B cell (primary cell): ENCODE results near the gene PLIN5. TPM values are rescaled to one million over a fixed set of nuclear protein-coding genes. Genes with fewer than 3 reads are reported as not detected.
"Not testable (repeated sequence)": the region's sequence is repeated elsewhere in the genome, so short reads cannot be mapped to it uniquely, and the experiment has no call there.

Source experiments
- ATAC-seq: fragments of 200-7000 bp; cut with Tn5 transposase; one replicate; pipeline ENCODE4 v1.10.0; 2021; ENCODE audit warnings: low read depth, mild to moderate bottlenecking, moderate number of reproducible peaks, moderate library complexity
- CTCF ChIA-PET: fragments of 350-600 bp; sonication (Branson Sonifier 250); formaldehyde crosslinking; loops from one replicate; lab custom pipeline; 2021; ENCODE audit warnings: antibody characterized with exemption, inconsistent platforms; lab: Charles Lee
- POLR2A ChIA-PET: fragments of 350-600 bp; sonication (Branson Sonifier 250); formaldehyde crosslinking; loops from one replicate; lab custom pipeline; 2021; ENCODE audit warnings: antibody characterized with exemption; lab: Charles Lee
- DNase-seq: peaks from one replicate; pipeline ENCODE4 v3.0.0; 2013
- H2AFZ ChIP-seq: 2 replicates; pipeline ENCODE4 v1.6.1; 2012; ENCODE audit warnings: mild to moderate bottlenecking, low read depth, low read length; ENCODE audit not compliant: insufficient read depth, poor library complexity, severe bottlenecking
- H3K27ac ChIP-seq, 2 donors: 1 replicate in 1 of 2; 2 replicates in 1 of 2; pipeline ENCODE4 v1.5.1; 2012 to 2013; ENCODE audit warnings: low read length in 2 of 2, mild to moderate bottlenecking in 2 of 2, moderate library complexity in 1 of 2
- H3K27me3 ChIP-seq, 4 experiments: fragments of 200-600 bp in 1 of 4; sonication (generic) in 1 of 4; replicated peaks in 1 of 4; 1 replicate in 2 of 4; 2 replicates in 2 of 4; pipeline versions ENCODE4 v1.6.1 to v1.7.0; 2013 to 2016; ENCODE audit warnings: low read length in 3 of 4, mild to moderate bottlenecking in 2 of 4, mixed read lengths in 1 of 4, moderate library complexity in 1 of 4; ENCODE audit not compliant: insufficient read depth in 4 of 4, control insufficient read depth in 3 of 4; ENCODE audit errors: control extremely low read depth in 1 of 4
- H3K36me3 ChIP-seq, 2 experiments: replicated peaks in 1 of 2; 1 replicate in 1 of 2; 2 replicates in 1 of 2; pipeline versions ENCODE4 v1.6.1 to v1.7.1; 2013; ENCODE audit warnings: low read length in 1 of 2; ENCODE audit not compliant: insufficient read depth in 2 of 2, control insufficient read depth in 1 of 2; ENCODE audit errors: control extremely low read depth in 1 of 2, extremely low read depth in 1 of 2
- H3K4me1 ChIP-seq, 2 donors: fragments of 200-600 bp in 1 of 2; sonication (generic) in 1 of 2; 1 replicate in 1 of 2; 2 replicates in 1 of 2; pipeline versions ENCODE4 v1.5.1 to v1.6.1; 2013 to 2017; ENCODE audit warnings: low read length in 2 of 2; ENCODE audit not compliant: control insufficient read depth in 2 of 2, insufficient read depth in 2 of 2
- H3K4me2 ChIP-seq: replicated peaks from 2 replicates; pipeline ENCODE3; 2012; ENCODE audit warnings: mild to moderate bottlenecking, low read depth, low read length; ENCODE audit not compliant: poor library complexity, severe bottlenecking
- H3K4me3 ChIP-seq, 5 experiments: fragments of 200-600 bp in 1 of 5; sonication (generic) in 1 of 5; 1 replicate in 3 of 5; 2 replicates in 2 of 5; pipeline versions ENCODE4 v1.5.1 to v1.7.0; 2011 to 2016; ENCODE audit warnings: low read length in 4 of 5, mild to moderate bottlenecking in 4 of 5, low read depth in 2 of 5, control low read depth in 1 of 5, moderate library complexity in 1 of 5; ENCODE audit not compliant: insufficient read depth in 1 of 5; ENCODE audit errors: control extremely low read depth in 1 of 5, extremely low read depth in 1 of 5
- H3K79me2 ChIP-seq: fragments of 200-600 bp; sonication (generic); one replicate; pipeline ENCODE4 v1.6.0; 2016; ENCODE audit warnings: low read length; ENCODE audit not compliant: control insufficient read depth, insufficient read depth
- H3K9ac ChIP-seq: fragments of 200-600 bp; sonication (generic); 2 replicates; pipeline ENCODE4 v1.6.1; 2017; ENCODE audit warnings: mild to moderate bottlenecking, low read length, moderate library complexity
- H3K9me3 ChIP-seq, 3 donors: one replicate each; pipeline versions ENCODE4 v1.6.1 to v1.7.1; 2013; ENCODE audit warnings: low read length in 2 of 3; ENCODE audit not compliant: control insufficient read depth in 2 of 3, insufficient read depth in 1 of 3; ENCODE audit errors: control extremely low read depth in 1 of 3
- H4K20me1 ChIP-seq: 2 replicates; pipeline ENCODE4 v1.6.0; 2012; ENCODE audit warnings: mild to moderate bottlenecking, low read length; ENCODE audit not compliant: insufficient read depth, control insufficient read depth, poor library complexity, severe bottlenecking
- H3K27ac Mint-ChIP-seq: one replicate; pipeline ENCODE4 v1.8.0; 2021; ENCODE audit warnings: mixed read lengths
- H3K27me3 Mint-ChIP-seq: one replicate; pipeline ENCODE4 v1.8.0; 2021; ENCODE audit warnings: mixed read lengths
- H3K4me1 Mint-ChIP-seq: one replicate; pipeline ENCODE4 v1.8.0; 2021; ENCODE audit warnings: mixed read lengths
- H3K4me3 Mint-ChIP-seq: one replicate; pipeline ENCODE4 v1.8.0; 2021; ENCODE audit warnings: mixed read lengths
- H3K9me3 Mint-ChIP-seq: one replicate; pipeline ENCODE4 v1.8.0; 2022; ENCODE audit warnings: mixed read lengths; ENCODE audit not compliant: insufficient read depth
- CTCF ChIP-seq: fragments of 200-600 bp; IDR thresholded peaks from one replicate; pipeline ENCODE4 v1.8.0; 2022; ENCODE audit warnings: antibody characterized with exemption, mild to moderate bottlenecking
- EZH2 ChIP-seq: IDR thresholded peaks from 2 replicates; pipeline ENCODE4 v1.6.1; 2012; ENCODE audit warnings: borderline replicate concordance, low read depth, mild to moderate bottlenecking, moderate library complexity, low read length; ENCODE audit not compliant: insufficient read depth, poor library complexity, severe bottlenecking
- WGBS: methylation state at CpG from one replicate; pipeline ENCODE4 v1.1.5; 2013; ENCODE audit warnings: missing lambda C conversion rate; ENCODE audit not compliant: insufficient coverage; 5-methylcytosine and 5-hydroxymethylcytosine counted together
- intact Hi-C: fragments of 100-400 bp; cut with micrococcal nuclease; formaldehyde crosslinking; loops from one replicate; pipeline ENCODE4 v1.10.0; 2022
- polyA plus RNA-seq: library from polyadenylated mRNA; depleted of rRNA; stranded (reverse); fragments of >200 nt; gene quantifications from 2 replicates; pipeline ENCODE4 v1.2.3, GENCODE V29; 2012
- total RNA-seq, 2 donors: library from RNA; stranded (reverse); fragments of 120-200 nt in 1 of 2; gene quantifications; 1 replicate in 1 of 2; 2 replicates in 1 of 2; pipeline versions ENCODE4 v1.2.3 to v1.2.4, GENCODE V29; 2013 to 2022

Gene PLIN5
- total and polyA plus RNA-seq, 2 donors (not counting 1 experiment from before 2014, with no cell fraction given) = 0.15 to 0.27 TPM

GRCh38 chr19:4529924-4530522 lies 5.0 kb downstream of the PLIN5 start:
- ATAC-seq = no peak
- Histone ChIP-seq H2AFZ (no peak overlapping the region), H4K20me1 (no peaks in the 10 kb centered on the region), H3K9me3 (peaks cover 0 to 4% (median 0%) of the 10 kb centered on the region in 3 donors), H3K79me2 (no peaks in the 10 kb centered on the region), H3K4me3 (no peak overlapping the region), H3K4me2 (no peak overlapping the region), H3K27ac (no peak overlapping the region), H3K9ac (no peak overlapping the region), H3K27me3 (peaks cover 0 to 8% (median 3%) of the 10 kb centered on the region in 4 experiments), H3K36me3 (no peaks in the 10 kb centered on the region), H3K4me1 (peaks cover under 1 to 2% of the 10 kb centered on the region in 2 donors)
- Mint-ChIP-seq H3K27ac (no peak overlapping the region), H3K4me1 (peaks cover 1% of the 10 kb centered on the region), H3K9me3 (no peaks in the 10 kb centered on the region), H3K27me3 (peaks cover 7% of the 10 kb centered on the region), H3K4me3 (no peak overlapping the region)
- 78% methylated on average over 12 of the region's 14 CpGs for WGBS
- ChIA-PET CTCF (no interaction called here), POLR2A (interaction anchor here (0.6 kb wide), 1 partner anchor 10 kb away, joined by 8 read pairs; the partner anchor contains the start of gene LRG1)
- intact Hi-C loops = no loop called here
- DNase-seq = no peak
- TF ChIP-seq EZH2 (no peak), CTCF (no peak)

- H3K4me2 ChIP-seq = no peak overlapping the region
- H3K9me3 ChIP-seq = no peaks in the 10 kb centered on the region
- H3K27me3 ChIP-seq = peaks cover 0 to 2% (median 0%) of the 10 kb centered on the region in 4 experiments
- no peak for ATAC-seq
- H3K9ac ChIP-seq = no peak overlapping the region
- TF ChIP-seq EZH2 = no peak
- TF ChIP-seq CTCF = no peak
- ChIA-PET CTCF (no interaction called here), POLR2A (no interaction called here)
- no peak overlapping the region for H2AFZ ChIP-seq
- no peaks in the 10 kb centered on the region for H3K4me1 ChIP-seq
- H4K20me1 ChIP-seq = no peaks in the 10 kb centered on the region
- H3K4me3 Mint-ChIP-seq = no peak overlapping the region
- no peaks in the 10 kb centered on the region for H3K79me2 ChIP-seq
- intact Hi-C loops = no loop called here
- H3K4me3 ChIP-seq = no peak overlapping the region
- H3K4me1 Mint-ChIP-seq = no peaks in the 10 kb centered on the region
- DNase-seq = no peak
- peaks cover 8% of the 10 kb centered on the region for H3K27me3 Mint-ChIP-seq
- 88% methylated on average over 13 of the region's 15 CpGs for WGBS
- H3K9me3 Mint-ChIP-seq = no peaks in the 10 kb centered on the region
- no peaks in the 10 kb centered on the region for H3K36me3 ChIP-seq
- H3K27ac ChIP-seq = no peak overlapping the region
- no peak overlapping the region for H3K27ac Mint-ChIP-seq
Measured at GRCh38 chr19:4528843-4529242, 6.2 kb downstream of the PLIN5 start.

GRCh38 chr19:4527377-4527776 lies 7.6 kb downstream of the PLIN5 start:
- H4K20me1 ChIP-seq, H3K4me3 Mint-ChIP-seq, H3K4me1 Mint-ChIP-seq, H3K4me1 ChIP-seq, POLR2A ChIA-PET, ATAC-seq, H3K27me3 Mint-ChIP-seq, H3K9me3 ChIP-seq, H3K36me3 ChIP-seq, H3K79me2 ChIP-seq, H3K9me3 Mint-ChIP-seq, H2AFZ ChIP-seq, H3K4me2 ChIP-seq, H3K9ac ChIP-seq, H3K27me3 ChIP-seq, intact Hi-C loops, H3K27ac ChIP-seq, DNase-seq, H3K4me3 ChIP-seq, H3K27ac Mint-ChIP-seq: not testable (repeated sequence)
- CTCF ChIA-PET = interaction anchor here (7.0 kb wide), 1 partner anchor 258 kb away, joined by 89 read pairs; no protein-coding TSS in a partner anchor
- 98% methylated on average over 4 of the region's 8 CpGs for WGBS
